Natural killer cell treated with Interleukin-12 subunit alpha and Interleukin-12 subunit beta and Interleukin-15 and Interleukin-18, amount 100 ng/mL, for 72 hours (primary cell): ENCODE results near the gene ANXA4. TPM values are rescaled to one million over a fixed set of nuclear protein-coding genes. Genes with fewer than 3 reads are reported as not detected.
"Not testable (repeated sequence)": the region's sequence is repeated elsewhere in the genome, so short reads cannot be mapped to it uniquely, and the experiment has no call there.

Experiments
- ATAC-seq, 2 donors: fragments of 150-1000 bp; cut with Tn5 transposase in 1 of 2; sonication (Bioruptor Pico), chemical (Tn5 transposase) in 1 of 2; 2 replicates each; pipeline ENCODE4 v1.10.0; 2021
- DNase-seq: peaks from one replicate; pipeline ENCODE4 v3.0.0; 2022; ENCODE audit warnings: low spot score
- H3K27ac Mint-ChIP-seq, 2 donors: 1 replicate in 1 of 2; 2 replicates in 1 of 2; pipeline ENCODE4 v1.8.0; 2022; ENCODE audit warnings: mixed read lengths in 2 of 2, mild to moderate bottlenecking in 1 of 2, moderate library complexity in 1 of 2
- H3K27me3 Mint-ChIP-seq, 2 donors: 1 replicate in 1 of 2; 2 replicates in 1 of 2; pipeline ENCODE4 v1.8.0; 2022; ENCODE audit warnings: mixed read lengths in 2 of 2
- H3K36me3 Mint-ChIP-seq: one replicate; pipeline ENCODE4 v1.8.0; 2022; ENCODE audit warnings: mixed read lengths
- H3K4me1 Mint-ChIP-seq, 2 donors: 1 replicate in 1 of 2; 2 replicates in 1 of 2; pipeline ENCODE4 v1.8.0; 2022; ENCODE audit warnings: low read depth in 2 of 2, mixed read lengths in 2 of 2, mild to moderate bottlenecking in 1 of 2
- H3K4me3 Mint-ChIP-seq: one replicate; pipeline ENCODE4 v1.8.0; 2022; ENCODE audit warnings: mixed read lengths
- H3K9me3 Mint-ChIP-seq: 2 replicates; pipeline ENCODE4 v1.8.0; 2022; ENCODE audit warnings: mixed read lengths
- total RNA-seq, 2 donors: library from RNA; stranded (reverse); gene quantifications; one replicate each; pipeline ENCODE4 v1.2.3, GENCODE V29; 2022

Gene ANXA4
- total RNA-seq, 2 donors from 2014 or later, result 15.2 to 21.7 TPM

DNA sequence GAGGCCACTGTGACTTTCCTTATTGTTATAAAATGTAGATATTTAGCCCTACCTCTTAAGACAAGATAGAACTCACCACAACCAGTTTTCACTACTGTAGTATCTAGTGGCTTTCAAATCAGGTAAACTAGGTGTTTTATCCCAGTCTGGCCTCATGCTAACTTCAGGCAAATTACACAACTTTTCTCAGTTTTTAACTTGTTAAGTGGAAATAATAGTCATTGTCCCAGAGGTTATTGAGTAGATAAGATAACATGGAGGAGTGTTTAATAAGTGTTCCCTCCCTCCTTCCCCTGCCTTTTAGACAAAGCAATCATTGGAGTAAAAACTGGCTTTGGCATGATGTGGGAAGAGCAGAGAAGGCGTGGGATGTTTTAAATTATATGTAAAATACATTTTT is 27.3 kb downstream of the ANXA4 start:
- H3K4me3 Mint-ChIP-seq, result peak overlapping the region; percentile 61
- DNase-seq, result no peak
- peaks cover 64 to 72% of the 10 kb centered on the region in 2 donors for H3K4me1 Mint-ChIP-seq
- H3K36me3 Mint-ChIP-seq, result no peaks in the 10 kb centered on the region
- no peaks in the 10 kb centered on the region for H3K9me3 Mint-ChIP-seq
- H3K27me3 Mint-ChIP-seq, result no peaks in the 10 kb centered on the region
- peak overlapping the region; percentile 79 to 82 for H3K27ac Mint-ChIP-seq
- ATAC-seq, result no peak

DNA sequence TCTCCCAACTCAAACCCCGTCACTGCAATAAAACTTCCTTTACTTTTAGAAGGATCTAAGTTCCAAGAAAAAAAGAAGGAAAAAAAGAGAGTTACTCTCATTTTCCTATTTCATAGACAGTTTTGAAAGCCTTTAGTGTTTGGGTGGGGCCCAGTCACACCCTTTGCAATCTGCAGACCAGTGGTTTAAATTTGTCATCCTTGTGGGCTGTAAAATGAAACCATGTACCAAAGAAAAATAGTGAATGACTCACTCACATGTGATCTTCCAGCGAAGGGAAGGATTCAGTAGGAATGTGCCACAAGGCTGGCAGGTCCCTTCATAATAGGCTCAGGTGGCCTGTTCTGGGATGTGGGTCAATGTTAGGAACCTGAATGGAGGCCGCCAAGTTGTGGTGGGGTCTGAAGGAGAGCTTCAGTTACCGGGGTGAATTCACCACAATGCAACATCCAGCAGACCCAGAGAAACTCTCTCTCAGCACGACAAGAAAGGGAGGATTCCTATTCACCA is 28.3 kb downstream of the ANXA4 start:
- no peaks in the 10 kb centered on the region for H3K27me3 Mint-ChIP-seq
- DNase-seq, result peak; percentile 75
- H3K9me3 Mint-ChIP-seq, result no peaks in the 10 kb centered on the region
- peak overlapping the region; percentile 79 to 82 for H3K27ac Mint-ChIP-seq
- ATAC-seq, result peak; percentile 87 to 91
- no peaks in the 10 kb centered on the region for H3K36me3 Mint-ChIP-seq
- peaks cover 66 to 72% of the 10 kb centered on the region in 2 donors for H3K4me1 Mint-ChIP-seq
- H3K4me3 Mint-ChIP-seq, result peak overlapping the region; percentile 65

GRCh38 chr2:69770747-69771146 is 28.8 kb downstream of the ANXA4 start:
- no peaks in the 10 kb centered on the region for H3K9me3 Mint-ChIP-seq
- ATAC-seq (no peak), DNase-seq (no peak)
- no peak overlapping the region for H3K4me3 Mint-ChIP-seq
- H3K36me3 Mint-ChIP-seq, result no peaks in the 10 kb centered on the region
- peaks cover 65 to 71% of the 10 kb centered on the region in 2 donors for H3K4me1 Mint-ChIP-seq
- H3K27me3 Mint-ChIP-seq, result no peaks in the 10 kb centered on the region
- peak overlapping the region; percentile 79 to 82 for H3K27ac Mint-ChIP-seq

GRCh38 chr2:69771461-69771860 is 29.5 kb downstream of the ANXA4 start:
- Mint-ChIP-seq H3K27me3 (no peaks in the 10 kb centered on the region), H3K9me3 (no peaks in the 10 kb centered on the region), H3K36me3 (no peaks in the 10 kb centered on the region), H3K4me1 (peaks cover 62 to 70% of the 10 kb centered on the region in 2 donors), H3K4me3 (peak overlapping the region; percentile 22), H3K27ac (peak overlapping the region in 1 of 2 donors; percentile 58)
- no peak for ATAC-seq
- no peak for DNase-seq

- DNase-seq (no peak), ATAC-seq (peak in 1 of 2 donors; percentile 46)
- Mint-ChIP-seq H3K27ac (no peak overlapping the region), H3K27me3 (no peaks in the 10 kb centered on the region), H3K4me3 (no peak overlapping the region), H3K36me3 (no peaks in the 10 kb centered on the region), H3K4me1 (peaks cover 50 to 59% of the 10 kb centered on the region in 2 donors), H3K9me3 (no peaks in the 10 kb centered on the region)
These were observed 31.3 kb downstream of the ANXA4 start for GRCh38 chr2:69773206-69773605.

GRCh38 chr2:69774258-69774983 is 32.5 kb downstream of the ANXA4 start:
- H3K27me3 Mint-ChIP-seq, H3K36me3 Mint-ChIP-seq, H3K9me3 Mint-ChIP-seq, ATAC-seq, DNase-seq: not testable (repeated sequence)
- Mint-ChIP-seq H3K27ac (peak overlapping the region; percentile 62 to 88), H3K4me1 (peaks cover 44 to 54% of the 10 kb centered on the region in 2 donors), H3K4me3 (peak overlapping the region; percentile 46)

DNA sequence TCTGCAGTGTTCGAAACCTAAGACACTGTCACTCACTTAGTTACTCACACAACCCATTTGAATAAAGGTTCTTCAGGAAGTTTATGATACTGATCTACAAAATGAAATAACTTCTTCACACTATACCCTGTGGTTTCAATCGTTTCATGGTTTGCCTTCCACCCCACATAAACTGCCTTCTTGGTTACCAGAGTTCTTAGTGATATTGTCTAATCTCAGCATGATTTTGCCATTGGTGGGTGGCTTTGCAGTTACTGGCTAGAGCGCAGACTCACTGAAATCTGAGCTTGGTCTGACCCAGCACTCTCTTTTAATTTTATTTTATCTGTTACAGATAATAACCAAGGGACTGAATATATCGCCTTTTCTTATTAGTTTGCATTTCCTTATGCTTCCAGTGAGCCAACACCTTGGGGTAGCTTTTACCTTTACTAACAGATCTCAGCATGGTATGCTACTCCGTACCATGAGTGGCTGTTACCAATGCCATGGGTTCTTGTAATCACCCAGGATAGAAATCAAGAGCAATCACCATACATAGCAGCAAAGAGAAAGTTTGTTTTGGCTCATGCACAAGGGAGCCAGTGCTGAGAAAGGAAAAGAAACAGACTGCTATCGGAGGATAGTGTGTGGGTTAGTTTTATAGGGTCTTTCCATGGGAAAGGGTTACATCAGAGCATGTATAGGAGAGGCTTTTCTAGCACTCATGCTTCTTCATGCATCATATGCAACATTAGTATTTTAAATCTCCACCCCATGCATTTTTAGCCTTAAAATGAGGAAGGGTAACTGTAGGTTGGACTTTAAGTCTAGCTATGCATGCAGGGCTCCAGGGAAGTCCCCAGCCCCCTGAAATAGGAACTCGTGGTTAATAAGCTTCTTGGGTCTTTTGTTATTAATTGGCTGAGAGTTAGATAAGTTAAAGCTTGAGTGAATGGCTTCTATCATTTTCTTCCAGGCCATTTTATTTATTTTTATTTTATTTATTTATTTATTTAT is 33.3 kb downstream of the ANXA4 start:
- Mint-ChIP-seq H3K27me3 (no peaks in the 10 kb centered on the region), H3K4me1 (peaks cover 39 to 49% of the 10 kb centered on the region in 2 donors), H3K27ac (peak overlapping the region; percentile 62 to 88), H3K9me3 (no peaks in the 10 kb centered on the region), H3K36me3 (no peaks in the 10 kb centered on the region), H3K4me3 (peak overlapping the region; percentile 46)
- DNase-seq (no peak), ATAC-seq (peak; percentile 66 to 77)

- H3K4me1 Mint-ChIP-seq, result peaks cover 32 to 44% of the 10 kb centered on the region in 2 donors
- H3K36me3 Mint-ChIP-seq, result no peaks in the 10 kb centered on the region
- H3K4me3 Mint-ChIP-seq, result no peak overlapping the region
- H3K27ac Mint-ChIP-seq, result no peak overlapping the region
- no peaks in the 10 kb centered on the region for H3K27me3 Mint-ChIP-seq
- DNase-seq, result no peak
- no peaks in the 10 kb centered on the region for H3K9me3 Mint-ChIP-seq
- ATAC-seq, result no peak
These were observed 35.2 kb downstream of the ANXA4 start for GRCh38 chr2:69776886-69777785.

- no peak for DNase-seq
- Mint-ChIP-seq H3K27me3 (no peaks in the 10 kb centered on the region), H3K27ac (no peak overlapping the region), H3K36me3 (no peaks in the 10 kb centered on the region), H3K9me3 (no peaks in the 10 kb centered on the region), H3K4me3 (no peak overlapping the region), H3K4me1 (peaks cover 31 to 42% of the 10 kb centered on the region in 2 donors)
- no peak for ATAC-seq
These were observed 35.8 kb downstream of the ANXA4 start for GRCh38 chr2:69777786-69778105.

DNA sequence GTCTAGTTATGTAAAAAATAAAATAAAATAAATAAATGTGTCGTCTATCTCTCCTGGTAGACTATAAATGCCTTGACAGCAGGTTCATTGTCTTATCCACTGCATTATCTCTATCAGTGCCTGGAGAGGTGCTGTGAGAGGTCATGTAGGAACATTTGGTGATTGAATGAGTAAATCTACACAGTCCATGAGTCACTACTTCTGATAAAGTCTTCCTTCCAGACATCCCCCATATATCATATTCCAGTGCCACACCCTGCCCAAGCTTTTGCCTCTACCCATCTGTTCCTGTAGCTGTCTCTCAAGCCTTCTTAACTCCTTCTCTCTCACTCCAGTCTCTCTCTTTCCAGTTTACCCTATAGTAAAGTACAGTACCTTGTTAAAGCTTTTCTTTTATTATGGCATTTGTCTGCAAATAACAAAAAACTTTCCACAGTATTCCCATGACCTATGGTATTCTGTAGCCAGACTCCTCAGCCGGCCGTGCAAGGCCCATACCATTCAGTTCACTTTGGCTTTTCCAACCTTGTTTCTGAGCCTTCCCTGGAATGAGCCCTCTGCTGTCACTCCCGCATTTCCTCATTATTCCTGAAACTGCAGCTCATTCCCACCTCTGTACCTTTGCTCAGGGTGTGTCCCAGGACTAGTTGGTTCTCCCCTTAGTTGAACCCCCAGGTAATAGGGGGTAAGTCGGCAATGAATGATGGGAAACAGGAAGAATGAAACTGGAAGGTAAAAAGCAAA is 37.5 kb downstream of the ANXA4 start:
- no peaks in the 10 kb centered on the region for H3K36me3 Mint-ChIP-seq
- H3K27me3 Mint-ChIP-seq, result no peaks in the 10 kb centered on the region
- peaks cover 23 to 31% of the 10 kb centered on the region in 2 donors for H3K4me1 Mint-ChIP-seq
- no peak overlapping the region for H3K4me3 Mint-ChIP-seq
- H3K27ac Mint-ChIP-seq, result no peak overlapping the region
- no peak for DNase-seq
- H3K9me3 Mint-ChIP-seq, result no peaks in the 10 kb centered on the region
- ATAC-seq, result no peak

GRCh38 chr2:69780921-69781320 is 39.0 kb downstream of the ANXA4 start:
- H3K27ac Mint-ChIP-seq, result no peak overlapping the region
- peaks cover 11 to 20% of the 10 kb centered on the region in 2 donors for H3K4me1 Mint-ChIP-seq
- H3K27me3 Mint-ChIP-seq, result no peaks in the 10 kb centered on the region

GRCh38 chr2:69781321-69782248 is 39.7 kb downstream of the ANXA4 start:
- Mint-ChIP-seq H3K9me3 (no peaks in the 10 kb centered on the region), H3K36me3 (no peaks in the 10 kb centered on the region), H3K4me3 (no peak overlapping the region), H3K27ac (no peak overlapping the region), H3K27me3 (no peaks in the 10 kb centered on the region), H3K4me1 (peaks cover 6 to 14% of the 10 kb centered on the region in 2 donors)
- ATAC-seq, result no peak
- no peak for DNase-seq

More at GRCh38 chr2:69780921-69781320, 39.0 kb downstream of the ANXA4 start:
- no peak for DNase-seq
- Mint-ChIP-seq H3K9me3 (no peaks in the 10 kb centered on the region), H3K36me3 (no peaks in the 10 kb centered on the region), H3K4me3 (no peak overlapping the region)
- ATAC-seq, result no peak
